ENCODE measurements around the gene INIP. TPM values are rescaled to one million over a fixed set of nuclear protein-coding genes. Genes with fewer than 3 reads are reported as not detected.

Gene INIP
- total RNA-seq (2014; rRNA removed; shearing (Covaris generic)), result 16.3 and 29.4 TPM in 2 replicates
- polyA plus RNA-seq (2015; cell fraction: cytosol; rRNA removed), result 21.6 and 23.2 TPM in 2 replicates
- polyA plus RNA-seq (2015; cell fraction: nucleus; rRNA removed), result 13.7 and 16.1 TPM in 2 replicates

DNA sequence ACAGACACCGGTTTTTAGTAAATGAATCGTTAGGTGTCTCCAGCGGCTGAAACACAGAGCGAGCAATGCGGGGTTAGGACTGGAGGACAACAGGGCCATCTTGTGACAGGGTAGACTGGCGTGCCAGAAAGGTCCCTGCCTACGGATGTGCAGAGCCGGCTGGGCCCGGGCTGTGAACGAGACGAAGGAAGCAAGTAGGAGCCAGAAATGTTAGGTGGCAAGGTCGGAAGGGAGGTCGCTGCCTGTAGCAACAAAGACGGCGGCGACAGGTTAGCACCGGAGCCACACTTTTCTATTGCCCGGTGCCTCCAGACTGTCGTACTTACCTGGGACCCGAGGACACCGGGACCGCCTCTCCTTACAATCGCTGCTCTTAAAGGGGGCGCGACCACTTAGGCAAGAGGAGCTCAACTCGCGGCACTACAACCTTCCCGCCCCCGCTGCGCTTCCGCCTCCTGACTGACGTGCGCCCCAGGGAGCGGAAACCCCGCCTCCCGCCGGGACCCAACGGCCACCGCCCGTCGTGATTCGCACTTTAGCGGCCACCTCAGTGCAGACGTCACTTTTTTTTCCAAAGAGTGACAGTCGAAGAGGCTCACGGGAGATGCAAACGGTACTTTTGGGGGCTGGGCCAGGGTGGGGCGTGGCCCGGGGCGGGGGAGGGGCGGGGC is at the start of gene INIP:
Gene INIP, minus strand, starts transcription at position 457 of the 671 bp plus-strand sequence. CDS start 1,632 bp downstream, outside the sequence.
- peak; percentile 96 for DNase-seq (ENCODE audit: low read depth)

- no peak for DNase-seq (ENCODE audit: low read depth)
These were observed 47.4 kb upstream of the INIP start for GRCh38 chr9:112765281-112765680.

DNA sequence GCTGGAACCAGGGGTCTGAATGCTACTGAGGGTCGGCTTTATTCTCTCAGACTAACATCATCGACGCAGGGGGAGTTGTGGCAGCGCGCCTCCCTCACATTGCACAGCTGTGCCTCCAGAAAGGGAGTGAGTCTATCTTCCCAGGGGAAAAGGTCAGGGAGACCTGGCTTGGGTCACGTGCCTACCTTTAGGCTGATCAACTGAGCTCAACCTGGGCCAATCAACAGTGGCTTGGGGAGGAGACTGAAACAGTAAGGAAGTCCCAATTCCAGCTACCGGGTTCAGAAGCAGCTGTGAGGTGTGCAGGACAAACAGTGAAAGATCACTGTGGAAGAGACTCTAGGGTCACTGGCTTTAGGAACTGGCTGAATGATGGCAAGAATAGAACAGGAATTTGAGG is 46.9 kb upstream of the INIP start:
- no peak for DNase-seq (ENCODE audit: low read depth)

- no peak for DNase-seq (ENCODE audit: low read depth)
These were observed 46.4 kb upstream of the INIP start for GRCh38 chr9:112764344-112764743.

- DNase-seq (ENCODE audit: low read depth), result no peak
These were observed 45.0 kb upstream of the INIP start for GRCh38 chr9:112762726-112763518.

- DNase-seq (ENCODE audit: low read depth), result no peak
These were observed 44.2 kb upstream of the INIP start for GRCh38 chr9:112761912-112762655.

DNA sequence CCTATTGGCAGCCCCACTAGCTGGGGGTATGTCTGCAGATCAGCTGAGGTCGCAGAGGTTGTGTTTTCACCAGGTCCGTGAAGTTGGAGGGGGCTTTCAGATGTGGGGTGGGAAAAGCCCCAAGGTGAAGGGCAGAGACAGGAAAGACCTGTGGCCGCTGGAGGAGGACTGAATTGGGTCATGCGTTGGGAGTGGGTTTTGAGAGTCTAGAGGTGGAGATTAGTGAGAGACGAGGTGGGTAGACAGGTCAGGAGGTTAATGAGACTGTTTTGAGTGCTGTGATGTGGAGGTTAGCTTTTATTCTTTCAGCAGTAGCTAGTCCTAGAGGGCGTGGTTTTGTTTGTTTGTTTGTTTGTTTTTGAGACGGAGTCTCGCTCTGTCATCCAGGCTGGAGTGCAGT is 42.9 kb upstream of the INIP start:
- DNase-seq (ENCODE audit: low read depth), result no peak

- DNase-seq (ENCODE audit: low read depth), result no peak
These were observed 40.0 kb upstream of the INIP start for GRCh38 chr9:112757940-112758339.

DNA sequence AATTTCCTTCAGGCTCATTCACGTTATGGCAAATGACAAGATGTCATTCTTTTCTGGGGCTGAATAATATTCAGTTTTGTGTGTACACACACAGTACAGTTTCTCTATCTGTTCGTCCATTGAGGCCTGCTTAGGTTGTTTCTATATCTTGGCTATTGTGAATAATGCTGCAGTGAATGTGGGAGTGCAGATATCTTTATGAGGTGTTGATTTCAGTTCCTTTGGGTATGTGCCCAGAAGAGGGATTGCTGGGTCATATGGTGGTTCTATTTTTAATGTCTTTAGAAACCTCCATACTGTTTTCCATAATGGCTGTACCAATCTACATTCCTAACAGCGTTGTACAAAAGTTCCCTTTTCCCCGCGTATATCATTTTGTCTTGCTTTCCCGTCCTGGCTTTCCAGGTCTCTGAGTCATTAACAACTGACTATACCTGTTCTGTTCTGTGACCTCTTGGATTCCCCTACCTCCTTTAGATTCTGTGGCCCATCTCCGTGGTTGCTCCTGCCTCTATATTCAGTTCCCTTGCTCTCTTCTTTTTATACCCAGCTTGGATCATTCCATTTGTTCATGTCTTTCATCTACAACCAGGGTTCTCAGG is 39.5 kb upstream of the INIP start:
- no peak for DNase-seq (ENCODE audit: low read depth)

- no peak for DNase-seq (ENCODE audit: low read depth)
These were observed 37.8 kb upstream of the INIP start for GRCh38 chr9:112755675-112756074.

DNA sequence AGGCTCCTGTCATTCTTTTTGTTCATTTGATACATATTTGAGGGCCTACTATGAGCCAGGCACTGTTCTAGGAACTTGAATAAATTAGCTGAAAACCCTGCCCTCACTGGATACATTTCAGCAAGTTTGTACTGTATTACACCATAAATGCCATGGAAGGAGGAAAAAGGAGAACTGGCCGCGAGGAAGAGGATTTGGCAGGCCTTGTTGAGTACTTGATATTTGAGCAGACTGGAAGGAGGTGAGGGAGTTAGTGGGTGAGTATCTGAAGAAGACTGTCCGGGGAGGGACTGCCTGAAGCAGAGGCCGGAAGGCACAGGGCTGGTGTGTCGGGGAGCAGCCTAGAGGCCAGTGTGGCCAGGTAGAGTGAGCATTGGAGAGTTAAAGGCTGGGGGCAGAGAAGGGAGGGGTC is 37.1 kb upstream of the INIP start:
- DNase-seq (ENCODE audit: low read depth), result no peak

- peak; percentile 85 for DNase-seq (ENCODE audit: low read depth)
These were observed 36.7 kb upstream of the INIP start for GRCh38 chr9:112754578-112754977.

- peak; percentile 87 for DNase-seq (ENCODE audit: low read depth)
These were observed 35.8 kb upstream of the INIP start for GRCh38 chr9:112753725-112754124.

DNA sequence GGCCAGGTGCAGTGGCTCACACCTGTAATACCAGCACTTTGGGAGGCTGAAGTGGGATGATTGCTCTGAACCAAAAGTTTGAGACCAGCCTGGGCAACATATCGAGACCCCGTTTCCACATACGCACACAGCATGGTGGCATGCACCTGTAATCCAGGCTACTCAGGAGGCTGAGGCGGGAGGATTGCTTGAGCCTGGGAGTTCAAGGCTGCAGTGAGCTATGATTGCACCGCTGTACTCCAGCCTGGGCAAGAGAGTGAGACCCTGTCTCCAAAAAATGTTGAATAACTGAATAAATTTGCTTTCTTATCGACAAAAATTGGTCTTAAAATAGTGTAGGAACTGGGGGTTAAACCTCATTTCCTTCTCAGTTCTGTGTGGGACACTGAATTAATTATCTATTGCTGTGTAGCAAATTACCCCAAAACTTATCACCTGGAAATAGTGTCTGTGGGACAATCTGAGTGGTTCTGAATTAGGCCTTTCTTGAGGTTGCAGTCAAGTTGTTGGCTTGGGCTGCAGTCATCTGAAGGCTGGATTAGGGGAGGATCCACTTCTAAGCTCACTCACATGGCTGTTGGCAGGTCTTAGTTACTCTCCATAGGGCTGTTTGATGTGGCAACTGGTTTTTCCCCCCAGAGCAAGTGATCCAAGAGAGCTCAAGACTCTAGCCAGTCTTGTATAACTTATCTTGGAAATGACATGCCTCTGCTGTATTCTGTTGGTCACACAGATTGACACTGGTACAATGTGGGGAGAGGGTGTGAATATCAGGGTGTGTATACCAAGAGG is 34.6 kb upstream of the INIP start:
- DNase-seq (ENCODE audit: low read depth), result no peak

- peak; percentile 89 for DNase-seq (ENCODE audit: low read depth)
These were observed 33.3 kb upstream of the INIP start for GRCh38 chr9:112751056-112751795.

GRCh38 chr9:112750764-112751055 is 32.8 kb upstream of the INIP start:
- no peak for DNase-seq (ENCODE audit: low read depth)

DNA sequence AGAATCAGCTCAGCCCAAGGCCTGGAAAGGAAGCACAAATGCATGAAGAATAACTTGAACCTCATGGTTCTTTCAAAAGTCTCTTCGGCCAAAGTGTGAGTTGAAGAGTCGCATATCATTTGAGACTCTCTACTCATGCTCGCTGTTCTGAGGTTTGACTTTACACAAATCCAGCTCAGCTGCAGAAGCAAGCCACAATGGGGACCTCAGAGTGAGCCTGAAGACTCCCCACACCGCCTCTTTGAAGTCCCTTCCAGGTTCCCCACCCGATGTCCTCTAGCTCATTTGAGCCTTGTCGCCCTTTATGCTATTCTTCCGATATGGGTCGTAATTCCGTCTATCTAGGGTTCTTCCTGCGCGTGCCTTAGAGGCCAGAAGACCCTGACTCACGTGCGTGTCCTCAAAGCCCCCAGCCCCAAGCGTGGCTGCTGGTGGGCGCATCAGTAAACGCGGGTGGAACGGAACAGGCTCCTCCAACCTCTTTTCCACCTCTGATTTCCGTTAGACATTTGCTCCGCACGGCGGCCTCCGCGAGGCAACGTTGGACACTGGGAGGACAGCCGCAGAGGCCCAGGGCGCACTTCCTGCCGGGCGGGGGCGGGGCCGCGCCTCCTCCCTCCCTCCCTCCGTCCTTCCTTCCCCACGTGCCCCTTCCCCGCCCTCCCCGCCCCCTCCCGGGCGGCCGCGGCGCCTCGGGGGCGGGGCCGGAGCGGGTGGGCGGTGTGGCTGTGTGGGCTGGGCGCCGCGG is 32.3 kb upstream of the INIP start, which contains the start of gene SNX30:
Gene SNX30, plus strand, starts transcription at position 745 of the 748 bp plus-strand sequence. CDS start 242 bp downstream, outside the sequence.
- DNase-seq (ENCODE audit: low read depth), result peak; percentile 91

DNA sequence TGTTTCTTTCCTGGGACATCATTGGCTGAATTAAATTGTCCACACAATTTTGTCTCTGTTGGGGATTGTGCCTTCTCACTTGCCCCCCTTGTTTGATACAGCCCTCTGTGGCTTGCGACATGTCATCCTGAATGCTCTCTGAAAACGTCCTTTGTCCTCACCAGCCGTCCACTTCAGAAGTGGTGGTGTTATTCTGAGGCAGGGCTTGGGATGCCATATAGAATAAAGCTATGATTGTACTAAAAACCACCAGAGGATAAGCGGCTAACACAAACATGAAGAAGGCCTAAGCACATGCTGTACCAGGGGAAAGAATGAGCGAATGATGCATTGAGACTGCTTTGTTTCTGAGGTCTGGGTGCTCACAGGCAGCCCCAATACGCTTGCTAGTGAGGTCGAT is 29.2 kb upstream of the INIP start:
- DNase-seq (ENCODE audit: low read depth), result no peak

DNA sequence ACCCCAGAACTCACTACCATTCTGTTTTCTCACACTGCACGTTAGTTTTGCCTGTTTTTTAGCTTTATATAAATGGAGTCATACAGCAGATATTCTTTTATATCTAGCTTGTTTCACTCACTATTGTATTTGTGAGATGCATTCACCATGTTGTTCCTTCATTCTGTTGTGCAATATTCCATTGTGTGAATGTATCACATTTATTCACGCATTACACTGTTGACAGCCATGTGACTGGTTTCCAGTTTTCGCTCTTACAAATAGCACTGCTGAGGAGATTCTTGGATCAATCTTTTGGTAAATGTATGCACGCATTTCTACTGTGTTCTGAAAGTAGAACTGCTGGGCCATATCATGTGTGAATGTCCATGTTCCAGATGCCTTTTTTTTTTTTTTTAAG is 26.3 kb upstream of the INIP start:
- DNase-seq (ENCODE audit: low read depth), result no peak
